Caki2 (cell line): ENCODE results near the gene RIN2. TPM values are rescaled to one million over a fixed set of nuclear protein-coding genes. Genes with fewer than 3 reads are reported as not detected.
"Not testable (repeated sequence)": the region's sequence is repeated elsewhere in the genome, so short reads cannot be mapped to it uniquely, and the experiment has no call there.

Experiments used
- DNase-seq: peaks from one replicate; pipeline ENCODE4 v3.0.0-alpha.2; 2015; ENCODE audit warnings: low read depth
- in situ Hi-C: cut with HindIII; loops from 2 replicates; pipeline ENCODE4 v1.10.0; 2016; ENCODE audit warnings: low sequenced_read_pairs, low pct_unique_long_range_greater_than_20kb, mixed read lengths
- total RNA-seq: library from RNA; depleted of rRNA; stranded (reverse); fragments of >200 nt; shearing (Covaris generic); gene quantifications from 2 replicates; pipeline ENCODE4 v1.2.3, GENCODE V29; 2014; ENCODE audit warnings: low replicate concordance

The RIN2 gene
- total RNA-seq, 1 experiment from 2014 or later, result 43.0 TPM

DNA sequence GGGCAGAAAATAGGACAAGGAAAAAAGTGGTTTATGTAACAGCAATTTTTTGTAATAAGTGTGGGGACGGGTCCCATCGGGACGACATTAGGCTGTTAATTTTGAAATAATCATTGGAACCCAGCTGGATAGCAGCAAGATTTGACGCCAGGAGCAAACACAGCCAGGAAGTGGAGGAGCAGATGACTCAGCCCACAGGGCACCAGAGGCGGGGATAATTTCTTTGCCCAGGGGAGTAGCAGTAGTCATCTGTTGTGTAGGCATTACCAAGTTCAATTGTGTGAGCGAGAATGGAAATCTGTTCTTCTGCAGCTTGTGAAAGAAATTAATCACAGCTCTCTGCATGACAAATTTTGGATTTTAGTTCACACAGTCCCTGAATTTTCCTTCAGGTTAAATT lies 22.6 kb upstream of the RIN2 start:
- in situ Hi-C loops, result no loop called here
- peak; percentile 56 for DNase-seq

DNA sequence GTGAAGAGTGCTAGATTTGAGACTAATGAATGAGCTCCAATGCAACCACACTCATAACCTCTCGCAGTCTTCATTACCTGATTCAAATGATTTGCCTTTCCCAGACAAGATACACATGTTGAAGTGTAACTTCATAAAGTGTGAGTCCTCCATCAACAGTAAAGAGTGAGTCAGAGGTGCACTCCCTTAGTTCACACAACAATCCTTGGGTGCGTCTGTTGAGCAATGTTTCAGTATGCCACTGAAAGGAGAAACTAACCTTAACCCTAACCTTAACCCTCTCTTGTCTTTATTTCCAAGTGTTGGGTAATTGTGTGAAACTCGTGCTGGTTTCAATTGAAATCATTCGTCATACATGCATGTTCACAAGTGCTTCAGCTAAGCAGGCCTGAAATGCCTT lies 21.0 kb upstream of the RIN2 start:
- in situ Hi-C loops, result no loop called here
- no peak for DNase-seq

DNA sequence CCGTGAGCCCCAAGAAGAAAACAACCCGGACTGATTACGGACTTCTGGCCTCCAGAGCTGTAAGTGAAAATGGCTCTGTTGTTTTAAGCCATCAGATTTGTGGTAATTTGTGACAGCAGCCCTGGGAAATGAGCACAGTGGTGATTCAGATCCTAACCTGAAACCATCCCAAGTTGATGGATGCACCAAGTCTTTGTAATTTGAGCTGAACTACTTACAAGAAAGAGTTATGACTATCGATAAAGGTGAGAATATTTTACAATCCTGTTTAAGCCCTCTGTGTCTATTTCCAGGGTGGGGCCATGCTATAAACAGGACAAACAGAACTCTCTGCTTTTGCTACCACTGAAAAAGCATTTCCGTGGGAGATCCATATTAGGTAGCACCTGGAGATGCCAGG lies 19.1 kb upstream of the RIN2 start:
- DNase-seq, result no peak
- in situ Hi-C loops, result no loop called here

DNA sequence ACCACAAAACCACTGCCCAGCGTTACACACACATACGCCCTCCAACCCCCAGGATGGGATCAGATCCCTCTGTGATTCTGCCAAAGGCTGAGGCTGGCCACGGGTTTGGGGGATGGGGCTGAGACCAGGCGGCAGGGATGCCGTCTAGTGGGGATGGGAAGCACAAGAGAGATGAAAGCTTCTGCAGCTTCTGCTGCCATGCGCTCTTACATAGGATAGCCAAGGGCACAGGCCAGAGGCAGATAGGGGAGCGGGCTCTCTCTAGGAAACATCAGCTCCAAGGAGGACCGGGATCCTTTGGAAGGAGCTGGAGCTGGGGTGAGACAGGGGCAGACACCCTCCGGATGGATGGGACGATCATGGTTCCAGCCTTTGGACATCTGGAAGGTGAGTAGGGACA lies 18.7 kb upstream of the RIN2 start:
- no peak for DNase-seq
- in situ Hi-C loops, result no loop called here

DNA sequence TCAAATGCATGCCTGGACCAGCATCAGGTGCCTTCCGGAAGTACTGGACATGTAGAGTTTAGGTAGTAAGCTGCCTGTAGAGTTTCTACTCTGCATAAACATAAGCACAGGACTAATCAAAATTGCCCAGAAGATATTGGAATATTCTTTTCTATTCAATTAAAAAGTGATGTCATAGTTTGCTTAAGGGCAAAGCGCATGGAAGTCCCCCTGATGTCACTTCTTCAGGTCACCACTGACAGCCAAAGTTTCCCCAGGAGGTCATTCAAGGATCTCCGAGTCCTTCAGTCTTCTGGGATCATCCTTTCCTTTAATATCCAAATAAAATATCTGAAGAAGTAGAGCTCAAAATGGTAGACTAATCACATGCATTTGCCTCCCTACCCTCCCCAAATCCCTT lies 17.5 kb upstream of the RIN2 start:
- in situ Hi-C loops, result no loop called here
- DNase-seq, result no peak

DNA sequence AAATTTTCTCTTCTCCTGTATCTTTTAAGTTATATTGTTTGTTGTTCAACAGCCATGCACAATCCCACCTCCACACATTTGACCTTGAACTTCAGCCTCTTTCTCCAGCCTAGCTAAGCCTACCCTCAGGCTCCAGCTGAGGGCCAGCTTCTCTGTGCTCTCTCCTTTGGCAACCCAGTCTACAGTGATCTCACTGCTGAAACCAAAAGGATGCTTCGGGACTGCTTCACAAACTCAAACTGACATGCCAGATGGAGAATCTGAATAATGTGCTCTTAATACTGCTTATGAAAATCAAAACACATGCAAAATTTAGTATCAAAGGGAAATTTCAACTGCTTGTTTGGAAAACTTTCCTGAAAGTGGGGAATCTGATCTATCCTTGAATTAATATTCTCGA lies 16.1 kb upstream of the RIN2 start:
- no peak for DNase-seq
- in situ Hi-C loops, result no loop called here

DNA sequence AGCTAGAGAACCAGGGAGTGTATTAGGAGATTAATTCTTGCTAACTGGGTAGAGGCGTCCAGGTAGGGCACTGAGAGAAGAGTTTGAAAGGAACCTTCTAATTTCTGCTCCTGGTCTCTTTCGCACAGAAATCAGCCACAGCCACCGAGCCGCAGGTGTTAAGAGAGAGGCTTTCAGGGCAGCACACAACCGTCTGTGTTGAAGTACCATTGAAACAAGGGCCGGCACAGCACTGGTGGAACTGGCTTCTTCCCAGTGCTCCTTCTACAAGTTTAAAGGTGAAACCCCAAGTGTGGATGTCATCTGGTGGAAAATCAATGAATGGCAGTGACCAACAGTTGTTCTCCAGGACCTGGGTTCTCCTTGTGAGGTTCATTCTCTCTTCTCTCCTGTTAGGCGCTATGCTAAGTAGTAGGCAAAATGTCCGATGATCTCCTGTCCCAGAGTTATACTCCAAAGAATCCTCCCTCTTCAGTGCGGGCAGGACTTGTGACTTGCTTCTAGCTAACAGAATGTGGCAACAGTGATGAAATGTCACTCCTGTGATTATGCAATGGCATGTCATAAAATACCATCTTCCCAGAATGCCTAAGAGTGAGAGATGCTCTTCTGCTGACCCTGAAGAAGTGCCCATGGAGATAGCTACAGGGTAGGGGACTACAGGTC lies 15.0 kb upstream of the RIN2 start:
- DNase-seq, result no peak
- in situ Hi-C loops, result no loop called here

DNA sequence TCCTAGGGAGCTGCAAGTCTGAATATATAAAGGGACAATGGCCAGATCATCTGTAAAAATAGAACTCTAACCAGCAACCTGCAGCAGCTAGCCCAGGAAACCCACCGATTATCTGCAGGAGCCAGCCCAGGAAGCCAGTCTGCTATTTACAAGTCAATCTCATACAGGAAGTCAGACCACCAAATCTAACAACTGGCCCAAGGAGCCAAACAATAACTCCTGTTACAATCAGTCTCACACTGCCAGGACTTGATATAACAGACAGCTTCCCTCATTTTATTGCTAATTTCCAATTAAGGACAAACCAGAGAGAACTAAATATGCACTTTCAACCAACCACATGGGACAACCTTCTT lies 14.4 kb upstream of the RIN2 start:
- no peak for DNase-seq
- in situ Hi-C loops, result no loop called here

DNA sequence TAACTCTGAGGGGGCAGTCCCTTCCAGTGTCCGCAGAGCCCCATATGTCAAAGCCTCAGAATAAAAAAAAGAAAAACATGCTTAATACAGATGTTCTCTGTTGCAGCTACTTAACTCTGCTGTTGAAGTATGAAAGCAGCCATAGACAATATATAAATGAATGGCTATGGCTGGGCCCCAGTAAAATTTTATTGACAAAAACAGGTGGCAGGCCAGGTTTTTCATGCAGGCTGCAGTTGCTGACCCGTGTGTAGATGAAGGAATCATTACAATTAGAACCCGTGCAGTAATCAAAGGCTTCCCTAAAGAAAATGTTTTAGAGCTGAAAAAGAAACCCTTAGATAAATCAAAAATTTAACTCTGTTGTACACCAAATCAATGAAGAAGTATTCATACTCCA lies 13.0 kb upstream of the RIN2 start:
- in situ Hi-C loops, result no loop called here
- DNase-seq, result no peak

DNA sequence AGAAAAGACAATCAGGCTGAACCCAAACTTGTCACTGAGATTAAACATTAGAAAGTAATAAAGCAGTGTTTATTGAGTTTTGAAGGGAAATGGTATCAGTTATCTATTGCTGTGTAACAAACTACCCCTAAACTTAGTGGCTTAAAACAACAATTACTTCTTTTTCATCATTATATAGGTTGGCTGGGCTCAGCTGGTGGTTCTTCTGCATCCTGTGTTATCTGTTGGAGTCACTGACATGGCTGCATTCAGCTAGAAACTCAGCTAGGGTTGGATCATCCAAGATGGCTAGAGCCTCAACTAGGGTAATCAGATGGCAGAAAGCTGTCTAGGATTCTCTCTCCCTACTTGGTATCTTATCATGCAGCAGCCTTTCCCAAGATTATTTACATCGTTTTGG lies 12.5 kb upstream of the RIN2 start:
- DNase-seq, result no peak
- in situ Hi-C loops, result no loop called here

DNA sequence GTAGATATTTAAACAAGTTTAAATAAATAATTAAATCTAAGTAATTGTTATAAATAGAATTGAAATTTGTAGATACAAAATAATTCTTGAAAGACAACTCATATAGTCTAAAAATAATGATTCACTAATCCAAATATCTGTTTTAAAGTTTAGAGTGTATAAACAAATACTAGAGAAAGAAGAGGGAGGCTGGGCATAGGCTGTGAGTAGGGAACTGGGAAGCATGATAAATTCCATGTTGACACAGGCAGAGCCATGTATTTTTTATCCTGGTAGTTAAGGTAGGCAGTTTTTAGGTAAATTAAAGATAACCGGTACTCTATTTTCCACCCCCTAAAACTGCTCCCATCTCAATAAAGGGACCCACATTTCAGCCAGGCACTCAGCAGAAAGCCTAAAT lies 11.7 kb upstream of the RIN2 start:
- in situ Hi-C loops, result no loop called here

DNA sequence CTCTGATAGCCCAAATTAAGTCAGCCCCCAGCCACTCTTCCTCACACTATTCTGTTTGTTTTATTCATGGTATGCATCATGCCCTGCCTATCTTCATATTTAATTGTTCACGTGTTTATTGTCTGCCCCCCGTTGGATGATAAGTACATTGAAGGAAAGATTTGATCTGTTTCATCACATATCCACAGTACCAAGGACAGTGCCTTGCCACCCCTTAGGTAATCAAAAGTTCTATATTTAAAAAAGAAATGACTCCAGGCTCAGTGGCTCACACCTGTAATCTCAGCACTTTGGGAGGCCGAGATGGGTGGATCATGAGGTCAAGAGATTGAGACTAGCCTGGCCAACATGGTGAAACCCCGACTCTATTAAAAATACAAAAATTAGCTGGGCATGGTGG lies 10.2 kb upstream of the RIN2 start:
- DNase-seq, result no peak
- in situ Hi-C loops, result no loop called here

More for the DNA sequence above, 11.7 kb upstream of the RIN2 start:
- no peak for DNase-seq

DNA sequence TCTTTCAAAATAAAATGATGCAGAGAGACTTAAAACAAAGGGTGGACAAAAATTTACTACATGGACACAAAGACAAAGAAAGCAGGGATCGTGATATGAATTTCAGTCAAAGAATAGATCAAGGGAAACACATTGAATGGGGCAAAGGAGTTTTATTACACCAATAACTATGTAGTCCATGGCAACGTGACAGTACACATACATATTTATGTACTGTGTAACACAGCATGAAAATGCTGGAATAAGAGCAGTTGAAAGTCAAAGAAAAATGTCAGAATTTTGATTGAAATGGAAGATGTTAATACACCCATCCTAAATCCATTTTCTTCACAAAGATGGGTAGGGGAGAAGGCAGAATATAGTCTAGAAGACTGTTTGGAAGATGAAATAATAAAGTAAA lies 9.4 kb upstream of the RIN2 start:
- in situ Hi-C loops, result no loop called here
- DNase-seq, result no peak

DNA sequence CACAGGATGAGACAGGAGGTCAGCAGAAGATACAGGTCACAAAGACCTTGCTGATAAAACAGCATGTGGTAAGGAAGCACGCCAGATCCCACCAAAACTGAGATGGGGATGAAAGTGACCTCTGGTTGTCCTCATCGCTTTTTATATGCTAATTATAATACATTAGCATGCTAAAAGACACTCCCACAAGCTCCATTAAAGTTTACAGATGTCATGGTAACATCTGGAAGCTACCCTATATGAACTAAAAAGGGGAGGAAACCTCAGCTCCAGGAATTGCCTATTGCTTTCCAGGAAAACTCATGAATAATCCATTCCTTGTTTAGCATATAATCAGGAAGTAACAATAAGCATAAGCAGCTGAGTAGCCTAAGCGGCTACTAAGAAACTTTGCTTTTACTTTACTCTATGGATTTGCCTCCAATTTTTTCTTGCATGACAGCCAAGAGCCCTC lies 8.4 kb upstream of the RIN2 start:
- no peak for DNase-seq
- in situ Hi-C loops, result no loop called here

DNA sequence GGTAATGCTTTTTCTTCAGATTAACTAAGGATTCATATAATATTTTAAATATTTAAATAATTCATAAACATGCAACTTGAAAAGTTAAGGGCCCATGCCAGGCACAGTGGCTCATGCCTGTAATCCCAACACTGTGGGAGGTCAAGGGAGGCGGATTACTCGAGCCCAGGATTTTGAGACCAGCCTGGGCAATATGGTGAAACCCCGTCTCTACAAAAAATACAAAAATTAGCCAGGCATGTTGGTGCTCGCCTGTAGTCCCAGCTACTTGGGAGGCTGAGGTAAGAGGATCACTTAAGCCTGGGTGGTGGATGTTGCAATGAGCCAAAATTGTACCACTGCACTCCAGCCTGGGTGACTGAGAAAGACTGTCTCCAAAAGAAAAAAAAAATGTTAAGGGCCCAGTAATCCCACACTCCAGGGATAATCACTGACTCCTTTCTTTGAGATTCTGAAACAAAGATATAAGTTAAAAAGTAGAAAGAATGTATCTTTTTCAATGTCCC lies 7.9 kb upstream of the RIN2 start:
- no peak for DNase-seq
- in situ Hi-C loops, result no loop called here

DNA sequence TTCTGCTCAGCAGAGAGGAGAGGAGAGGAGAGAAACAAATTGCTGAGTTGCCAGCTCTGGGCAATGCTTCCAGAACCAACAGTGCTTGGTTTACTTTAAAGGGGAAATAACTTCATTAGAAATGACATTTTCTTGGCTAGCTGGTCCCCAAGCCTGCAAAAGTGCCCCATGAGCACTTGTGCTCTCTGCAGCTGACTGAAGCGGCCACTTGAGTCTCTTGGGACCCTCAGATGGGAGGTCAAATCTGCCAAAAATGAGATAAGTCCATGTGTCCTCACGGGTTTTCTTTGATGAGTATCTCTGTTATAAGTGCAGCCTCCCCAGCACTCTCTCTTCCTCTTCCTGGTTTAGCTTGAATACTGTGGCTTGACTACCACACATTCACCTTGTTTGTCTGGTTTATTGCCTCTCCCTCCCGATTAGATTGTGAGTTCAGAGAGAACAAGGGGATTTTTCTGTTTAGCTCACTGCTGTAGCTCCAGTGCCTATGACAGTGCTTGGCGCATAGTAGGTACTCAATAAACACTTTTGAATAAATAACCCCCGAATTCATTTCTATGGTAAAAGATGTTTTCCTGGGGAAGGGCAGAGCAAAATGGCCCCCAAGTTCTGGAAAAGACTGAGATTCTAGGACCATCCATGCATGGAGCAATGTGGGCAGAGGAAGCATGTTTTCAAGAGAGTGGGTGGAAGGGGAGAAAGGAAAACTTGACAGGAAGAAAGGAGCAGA lies 7.0 kb upstream of the RIN2 start:
- DNase-seq, result no peak
- in situ Hi-C loops, result no loop called here

DNA sequence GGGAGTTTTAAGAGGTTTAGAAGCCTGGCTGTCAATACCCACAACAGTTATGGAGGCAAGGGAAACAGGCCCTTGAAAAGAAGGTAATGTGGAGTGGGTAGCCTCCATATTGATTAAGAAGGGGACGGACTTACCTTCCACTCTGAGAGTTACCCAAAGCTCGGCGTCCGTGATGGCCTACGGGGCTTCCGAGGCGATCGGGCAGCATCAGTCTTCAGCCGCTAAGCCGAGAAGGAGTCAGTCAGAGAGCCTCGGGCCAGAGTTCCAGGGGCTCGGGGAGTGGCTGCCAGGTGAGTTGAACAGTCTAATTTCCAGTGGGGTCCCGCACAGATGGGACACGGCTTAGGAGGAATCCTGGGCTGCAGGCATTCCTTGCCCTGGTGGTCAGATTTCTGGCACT lies 3.9 kb upstream of the RIN2 start:
- DNase-seq, in situ Hi-C loops: not testable (repeated sequence)

DNA sequence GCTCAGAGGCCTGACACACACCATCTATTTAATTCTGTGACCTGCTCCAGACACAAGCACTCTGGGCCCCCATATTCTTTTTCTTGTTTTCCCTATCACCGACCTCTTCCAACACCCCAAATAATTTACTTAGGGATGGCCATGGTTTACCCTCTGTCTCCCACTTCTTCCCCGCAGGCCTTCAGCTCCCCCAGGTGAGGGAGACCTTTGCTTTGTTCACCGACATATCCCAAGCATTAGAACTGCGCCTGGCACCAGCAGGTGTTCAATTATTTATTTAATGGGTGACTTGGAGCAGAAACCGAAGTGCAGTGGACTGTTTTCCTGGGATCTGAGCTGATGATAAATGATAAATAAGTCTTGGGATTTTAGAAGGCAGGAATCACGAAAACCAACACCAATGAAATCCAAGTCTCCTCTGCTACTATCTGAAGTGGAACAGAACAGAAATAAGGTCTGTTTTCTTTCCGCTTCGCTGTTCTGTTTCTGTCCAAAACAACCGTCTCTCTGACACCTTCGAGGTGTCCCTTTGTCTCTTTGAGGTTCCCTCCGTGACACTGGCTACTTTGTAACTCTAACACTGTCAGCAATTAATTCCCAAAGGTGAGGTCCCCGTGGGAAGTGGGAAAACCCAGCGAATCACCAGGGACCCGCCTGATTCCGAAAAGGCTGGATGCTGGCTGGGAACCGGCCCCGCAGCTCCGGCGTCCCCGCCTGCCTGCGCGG lies 1.1 kb upstream of the RIN2 start:
- DNase-seq, result no peak
- in situ Hi-C loops, result no loop called here

DNA sequence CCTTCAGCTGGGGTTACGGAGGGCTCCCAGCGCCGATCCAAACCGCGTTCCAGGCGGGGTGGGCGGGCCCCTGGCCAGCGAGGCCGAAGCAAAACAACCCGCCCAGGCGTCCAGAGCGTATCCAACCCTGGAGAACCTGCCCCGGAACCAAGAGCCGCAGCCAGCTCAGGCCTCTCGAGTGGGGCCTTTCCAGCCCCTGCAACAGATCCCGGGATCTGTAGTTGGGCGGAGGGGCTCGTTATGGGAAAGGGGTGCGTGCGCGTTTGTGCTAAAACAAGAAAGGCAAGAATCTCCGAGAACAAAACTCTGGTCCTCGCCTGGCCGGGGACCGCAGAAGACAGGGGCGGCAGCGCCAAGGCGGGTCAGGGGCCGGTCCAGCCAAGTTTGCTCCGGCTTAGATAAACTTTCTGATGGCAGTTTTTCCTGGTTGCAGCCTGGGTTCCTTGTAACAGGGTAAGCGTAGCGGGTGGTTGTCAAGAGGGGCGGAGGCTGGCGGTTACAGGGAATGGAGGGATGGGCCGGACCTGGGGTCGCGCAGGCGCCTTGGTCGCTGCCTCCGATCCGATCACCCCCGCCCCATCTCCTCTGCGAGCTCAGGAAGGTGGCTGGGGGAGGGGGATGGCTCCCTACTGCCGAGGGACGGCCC lies 448 bp upstream of the RIN2 start:
- in situ Hi-C loops, result no loop called here
- DNase-seq, result peak; percentile 85
